Aorta (tissue), 5 donors: ENCODE data around the gene C6orf132. TPM values are rescaled to one million over a fixed set of nuclear protein-coding genes. Genes with fewer than 3 reads are reported as not detected.
"Not testable (repeated sequence)": the region's sequence is repeated elsewhere in the genome, so short reads cannot be mapped to it uniquely, and the experiment has no call there.

Experiments used
- ATAC-seq: fragments of 200-7000 bp; cut with Tn5 transposase; one replicate; pipeline ENCODE4 v1.9.1; 2022; ENCODE audit warnings: moderate library complexity; ENCODE audit not compliant: low FRiP score
- DNase-seq, 2 donors: peaks; one replicate each; pipeline ENCODE4 v3.0.0-alpha.2; 2020
- H3K27ac ChIP-seq, 2 donors: one replicate each; pipeline ENCODE4 v1.5.1; 2013; ENCODE audit warnings: low read length in 2 of 2, mild to moderate bottlenecking in 2 of 2, moderate library complexity in 2 of 2, control low read depth in 1 of 2, inconsistent platforms in 1 of 2, low read depth in 1 of 2
- H3K27me3 ChIP-seq, 2 donors: one replicate each; pipeline ENCODE4 v1.6.1; 2013; ENCODE audit warnings: control low read depth in 1 of 2, low read length in 1 of 2, mild to moderate bottlenecking in 1 of 2, moderate library complexity in 1 of 2; ENCODE audit not compliant: insufficient read depth in 2 of 2, control insufficient read depth in 1 of 2
- H3K36me3 ChIP-seq, 2 donors: one replicate each; pipeline ENCODE4 v1.6.1; 2013; ENCODE audit warnings: control low read depth in 1 of 2, low read length in 1 of 2, mild to moderate bottlenecking in 1 of 2; ENCODE audit not compliant: insufficient read depth in 2 of 2, control insufficient read depth in 1 of 2
- H3K4me1 ChIP-seq, 2 donors: one replicate each; pipeline ENCODE4 v1.6.1; 2013; ENCODE audit warnings: low read length in 2 of 2, control low read depth in 1 of 2, mild to moderate bottlenecking in 1 of 2, moderate library complexity in 1 of 2; ENCODE audit not compliant: insufficient read depth in 2 of 2, control insufficient read depth in 1 of 2
- H3K4me3 ChIP-seq, 2 donors: one replicate each; pipeline ENCODE4 v1.5.1; 2013; ENCODE audit warnings: low read length in 2 of 2, control low read depth in 1 of 2, mild to moderate bottlenecking in 1 of 2
- H3K9me3 ChIP-seq: one replicate; pipeline ENCODE4 v1.6.1; 2013; ENCODE audit warnings: mild to moderate bottlenecking, low read length; ENCODE audit not compliant: control insufficient read depth
- WGBS, 2 donors: extraction: QIAGEN DNeasy Blood & Tissue Kit; methylation state at CpG; one replicate each; pipeline ENCODE4 v1.1.7; 2013; 5-methylcytosine and 5-hydroxymethylcytosine counted together
- intact Hi-C, 2 donors: fragments of 100-400 bp; cut with DNase I; formaldehyde crosslinking; loops; one replicate each; pipeline versions ENCODE4 v1.14.2 to v1.15.0; 2022
- polyA plus RNA-seq, 2 donors: library from polyadenylated mRNA; stranded (reverse); fragments of 200-250 nt; gene quantifications; one replicate each; pipeline ENCODE4 v1.2.3, GENCODE V29; 2013
- total RNA-seq, 2 donors: library from RNA; stranded (reverse); fragmentation: NEBNext Ultra II Directional; extraction: Animal tissue kit (Norgen Biotek cat#: 25700); gene quantifications; one replicate each; pipeline ENCODE4 v1.2.1, GENCODE V29; 2021
- donor health status: healthy with polysubstance abuse.
- donor health status: Bipolar disorder and iron deficiency.
- donor health status: DM: no; HTN: no; CAD: no.
- donor health status: DM: no; HTN: no; CAD: no.
- donor health status: DM: yes; HTN: yes; CAD: no.

C6orf132 gene
- total and polyA plus RNA-seq, 4 donors = 0.51 to 30.7 (median 2.4) TPM

DNA sequence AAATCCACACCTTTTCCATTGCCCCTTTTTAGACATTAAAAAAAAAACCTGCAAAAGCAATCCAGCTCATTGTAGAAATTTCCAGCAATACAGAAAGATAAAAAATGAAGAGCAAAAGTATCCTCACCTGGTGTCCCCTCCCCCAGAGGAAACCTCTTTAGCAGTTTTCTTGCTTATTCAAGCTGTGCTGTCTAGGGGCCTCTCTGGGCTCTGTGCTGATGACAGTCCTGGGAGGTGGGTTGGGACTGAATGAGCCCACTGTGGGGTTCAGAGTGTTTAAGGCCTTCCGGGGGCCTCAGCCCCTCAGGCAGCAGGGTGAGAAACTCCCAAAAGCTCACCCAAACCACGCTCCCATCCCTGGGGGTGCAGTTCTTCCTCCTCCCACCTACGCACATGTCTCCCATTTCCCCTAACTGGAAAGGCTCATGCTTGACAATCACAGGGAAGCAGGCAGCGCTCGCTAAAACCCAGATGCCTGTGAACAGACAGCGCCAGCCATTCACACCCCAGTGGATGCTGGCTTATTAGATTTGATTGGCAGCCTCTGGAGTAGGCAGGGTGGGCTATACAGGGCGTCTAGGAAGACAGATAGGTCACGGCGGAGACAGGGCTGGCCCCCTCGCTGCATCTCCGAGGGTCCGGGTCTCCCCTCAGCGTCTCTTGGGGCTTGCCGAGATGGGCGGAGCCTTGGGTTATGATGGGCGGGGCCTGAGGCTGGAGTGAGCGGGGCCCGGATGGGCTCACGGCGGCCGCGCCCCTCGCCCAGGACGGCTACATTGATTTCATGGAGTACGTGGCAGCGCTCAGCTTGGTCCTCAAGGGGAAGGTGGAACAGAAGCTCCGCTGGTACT is 35.3 kb upstream of the C6orf132 start:
- WGBS, 2 donors = 14 to 17% methylated on average over 27 of the region's 27 CpGs
- Histone ChIP-seq H3K27me3 (no peaks in the 10 kb centered on the region), H3K36me3 (no peaks in the 10 kb centered on the region), H3K4me1 (no peaks in the 10 kb centered on the region), H3K4me3 (no peak overlapping the region), H3K9me3 (no peaks in the 10 kb centered on the region), H3K27ac (no peak overlapping the region)
- intact Hi-C loops = no loop called here
- peak in 1 of 2 donors; percentile 68 for DNase-seq
- no peak for ATAC-seq

DNA sequence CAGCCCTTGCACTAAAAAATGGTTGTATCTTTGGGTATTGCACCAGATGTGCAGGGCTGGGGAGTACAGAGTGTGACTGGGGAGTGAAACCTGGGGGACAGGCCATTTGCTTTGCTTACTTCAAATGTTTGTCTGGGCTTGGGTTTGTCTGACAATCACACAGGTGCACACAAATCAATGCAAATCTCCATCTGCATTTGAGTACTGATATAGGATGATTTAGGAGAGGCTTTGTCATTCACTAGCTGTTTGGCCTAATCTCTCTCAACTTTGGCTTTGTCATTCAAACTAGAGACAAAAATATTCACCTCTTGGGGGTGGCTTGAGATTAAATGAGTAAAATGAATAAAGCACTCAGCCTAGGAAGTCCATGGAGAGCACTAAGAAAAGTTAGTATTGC is 34.6 kb upstream of the C6orf132 start:
- Histone ChIP-seq H3K9me3 (no peaks in the 10 kb centered on the region), H3K27me3 (no peaks in the 10 kb centered on the region), H3K36me3 (no peaks in the 10 kb centered on the region), H3K27ac (no peak overlapping the region), H3K4me3 (no peak overlapping the region), H3K4me1 (no peaks in the 10 kb centered on the region)
- DNase-seq (peak in 1 of 2 donors; percentile 3), ATAC-seq (no peak)
- intact Hi-C loops = no loop called here

DNA sequence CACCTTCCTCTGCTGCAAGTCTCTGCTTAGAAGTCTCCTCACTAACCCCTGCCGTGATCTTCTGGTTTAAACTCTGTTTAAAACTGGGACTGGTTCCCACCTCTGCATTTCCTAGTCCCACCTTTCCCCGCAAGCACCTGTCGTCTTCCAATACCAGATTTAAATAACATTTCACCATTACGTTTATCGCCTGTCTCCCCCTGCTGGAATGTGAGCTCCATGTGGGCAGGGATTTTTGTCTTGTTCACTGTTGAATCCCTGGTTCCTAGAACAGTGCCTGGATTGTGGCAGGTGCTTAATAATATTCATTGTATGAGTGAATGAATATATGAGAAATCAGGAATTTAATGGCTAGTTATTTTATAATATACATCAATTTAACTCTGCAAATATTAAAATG is 33.4 kb upstream of the C6orf132 start:
- H3K9me3 ChIP-seq = no peaks in the 10 kb centered on the region
- no peaks in the 10 kb centered on the region for H3K4me1 ChIP-seq
- intact Hi-C loops = no loop called here
- ATAC-seq = no peak
- WGBS, 2 donors = 72% methylated on average over 5 of the region's 5 CpGs
- H3K27ac ChIP-seq = no peak overlapping the region
- H3K27me3 ChIP-seq = no peaks in the 10 kb centered on the region
- DNase-seq = no peak
- no peak overlapping the region for H3K4me3 ChIP-seq
- H3K36me3 ChIP-seq = no peaks in the 10 kb centered on the region

DNA sequence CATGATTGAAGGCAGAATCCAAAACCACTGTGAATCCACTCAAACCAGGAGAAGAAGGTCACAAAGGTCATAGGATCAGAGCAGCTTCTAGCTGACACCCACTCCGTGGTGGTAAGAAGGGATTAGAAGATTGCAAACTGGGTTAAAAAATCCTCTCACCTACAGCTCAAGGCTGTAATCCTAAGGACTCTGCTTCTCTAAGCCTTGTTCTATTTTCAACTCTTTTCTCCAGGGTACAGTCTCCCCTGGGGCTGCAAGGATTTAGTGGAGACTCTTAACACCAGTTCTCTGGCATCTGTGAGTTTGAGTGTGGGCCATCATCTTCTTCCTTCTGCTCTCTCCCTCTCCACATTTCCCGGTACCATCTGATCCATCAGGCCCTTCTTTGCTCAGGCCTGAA is 30.7 kb upstream of the C6orf132 start, which contains the start of gene GUCA1A:
GUCA1A (plus strand) TSS at position 264 of the 400 bp plus-strand sequence. CDS start 250 bp downstream, outside the sequence.
- H3K9me3 ChIP-seq = no peaks in the 10 kb centered on the region
- no peak within 1 kb of the TSS for H3K4me3 ChIP-seq
- no peak within 1 kb of the TSS for H3K27ac ChIP-seq
- intact Hi-C loops = no loop called here
- no peak for DNase-seq
- ATAC-seq = no peak
- no peaks in the 10 kb centered on the region for H3K36me3 ChIP-seq
- H3K27me3 ChIP-seq = no peaks in the 10 kb centered on the region
- H3K4me1 ChIP-seq = no peaks in the 10 kb centered on the region
- WGBS, 2 donors = 79 to 83% methylated on average over 2 of the region's 2 CpGs

DNA sequence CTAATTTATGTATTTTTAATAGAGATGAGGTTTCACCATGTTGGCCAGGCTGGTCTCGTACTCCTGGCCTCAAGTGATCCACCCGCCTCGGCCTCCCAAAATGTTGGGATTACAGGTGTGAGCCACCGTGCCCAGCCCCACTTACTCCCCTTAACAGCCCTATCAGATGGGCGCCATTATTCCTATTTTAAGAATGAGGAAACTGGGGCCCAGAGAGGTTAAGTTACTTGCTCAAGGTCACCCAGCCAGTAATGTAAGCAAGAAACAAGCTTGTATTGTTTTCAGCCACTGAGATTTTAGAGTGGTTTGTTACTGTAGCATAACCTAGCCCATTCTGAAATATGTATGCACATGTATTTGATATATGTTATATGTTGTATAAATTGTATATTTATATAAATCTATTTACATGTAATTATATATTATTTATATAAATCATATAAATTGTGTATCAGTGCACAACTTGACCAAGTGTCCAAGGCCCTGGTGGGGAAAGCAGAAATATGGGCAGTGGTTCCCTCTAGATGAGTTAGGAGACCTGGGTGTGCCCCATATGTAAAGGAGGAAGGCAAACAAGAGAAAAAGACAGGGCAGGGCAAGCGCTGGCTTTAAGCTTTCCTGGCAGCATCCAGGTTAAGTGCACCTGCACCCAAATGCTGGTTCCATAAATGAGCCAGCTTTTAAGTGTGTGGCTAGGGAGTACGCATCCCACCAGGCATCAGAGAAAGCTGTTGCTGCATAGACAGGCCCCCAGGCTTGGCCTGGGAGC is 29.6 kb upstream of the C6orf132 start:
- WGBS, 2 donors = 93 to 96% methylated on average over 7 of the region's 7 CpGs
- Histone ChIP-seq H3K36me3 (no peaks in the 10 kb centered on the region), H3K4me3 (no peak overlapping the region), H3K27ac (no peak overlapping the region), H3K9me3 (no peaks in the 10 kb centered on the region), H3K27me3 (no peaks in the 10 kb centered on the region), H3K4me1 (no peaks in the 10 kb centered on the region)
- ATAC-seq (no peak), DNase-seq (no peak)
- intact Hi-C loops = no loop called here

DNA sequence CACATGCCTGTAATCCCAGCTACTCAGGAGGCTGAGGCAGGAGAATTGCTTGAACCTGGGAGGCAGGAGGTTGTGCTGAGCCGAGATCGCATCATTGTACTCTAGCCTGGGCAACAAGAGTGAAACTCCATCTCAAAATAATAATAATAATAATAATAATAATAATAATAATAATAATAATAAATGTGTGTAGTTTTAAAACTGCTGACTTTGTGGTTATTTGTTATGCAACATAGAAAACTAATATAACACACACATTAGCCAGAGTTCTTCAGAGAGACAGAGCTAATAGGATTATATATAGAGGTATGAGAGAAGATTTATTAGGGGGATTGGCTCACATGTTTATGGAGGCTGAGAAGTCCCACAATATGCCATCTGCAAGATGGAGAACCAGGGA is 27.4 kb upstream of the C6orf132 start:
- 46 to 100% methylated on average over 2 of the region's 2 CpGs for WGBS, 2 donors
- intact Hi-C loops, H3K36me3 ChIP-seq, H3K4me3 ChIP-seq, ATAC-seq, H3K27ac ChIP-seq, H3K4me1 ChIP-seq, DNase-seq, H3K27me3 ChIP-seq, H3K9me3 ChIP-seq: not testable (repeated sequence)

DNA sequence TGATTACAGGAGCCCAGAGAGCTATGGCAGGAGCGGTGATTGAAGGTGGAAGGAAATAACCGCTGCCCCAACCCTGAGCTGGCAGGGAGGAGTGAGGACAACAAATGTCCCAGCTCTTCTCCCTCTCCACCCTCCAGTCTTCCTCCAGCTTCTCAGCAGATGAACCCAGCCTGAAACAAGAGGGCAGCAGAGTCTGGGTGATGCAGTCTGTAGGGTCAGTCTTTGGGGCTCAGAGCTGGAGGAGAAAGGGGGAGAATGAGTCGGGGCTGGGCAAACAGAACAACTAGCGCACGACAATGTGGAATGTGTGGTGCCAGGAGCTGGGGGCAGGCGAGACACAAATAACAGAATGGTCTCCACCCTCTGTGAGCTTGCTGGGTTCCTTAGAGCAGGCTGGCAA is 26.2 kb upstream of the C6orf132 start:
- 71 to 80% methylated on average over 6 of the region's 6 CpGs for whole genome bisulfite sequencing, 2 donors
- ATAC-seq = no peak

DNA sequence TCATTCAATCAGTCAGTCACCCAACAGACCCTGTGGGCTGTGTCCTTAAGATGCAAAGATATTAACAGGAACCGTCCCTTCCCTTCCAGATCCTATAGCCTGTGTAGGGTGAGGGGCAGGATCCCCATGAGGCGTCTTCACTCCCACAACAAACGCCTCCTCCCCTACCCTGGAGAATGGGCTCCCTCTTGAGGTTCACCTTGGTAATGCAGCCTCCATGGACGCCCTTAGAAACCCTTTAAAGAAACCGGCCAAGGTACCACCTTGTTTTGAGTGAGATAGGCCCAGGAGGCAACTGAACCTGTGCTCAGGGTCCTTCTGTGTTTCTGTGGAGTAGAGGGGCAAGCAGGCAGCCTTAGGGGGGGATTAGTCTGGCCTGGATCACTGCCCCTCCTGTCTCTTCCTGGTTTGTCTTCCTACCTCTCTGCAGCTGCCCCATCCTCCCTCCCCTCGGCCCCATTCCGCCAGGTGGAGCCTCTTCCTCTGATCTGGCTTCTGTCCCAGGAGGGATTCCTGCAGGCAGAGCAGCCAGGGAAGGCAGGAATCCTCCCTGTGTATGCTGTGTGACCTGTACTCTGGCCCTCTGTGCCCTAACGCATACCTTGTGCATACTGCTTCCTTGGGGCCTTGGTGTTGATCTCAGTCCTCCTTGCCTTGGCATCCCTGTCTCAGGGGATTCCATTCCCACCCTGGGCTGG is 24.2 kb upstream of the C6orf132 start:
- no peaks in the 10 kb centered on the region for H3K27me3 ChIP-seq
- no peaks in the 10 kb centered on the region for H3K9me3 ChIP-seq
- peak in 1 of 2 donors; percentile 60 for DNase-seq
- no peaks in the 10 kb centered on the region for H3K4me1 ChIP-seq
- H3K27ac ChIP-seq = no peak overlapping the region
- intact Hi-C loops = loop anchor here (2.0 kb wide), 1 partner anchor 92 kb away; no protein-coding TSS in a partner anchor
- no peak overlapping the region for H3K4me3 ChIP-seq
- 13 to 14% methylated on average over 8 of the region's 8 CpGs for WGBS, 2 donors
- no peaks in the 10 kb centered on the region for H3K36me3 ChIP-seq
- ATAC-seq = peak; percentile 82

More for the DNA sequence above, 26.2 kb upstream of the C6orf132 start:
- H3K27ac ChIP-seq = no peak overlapping the region
- intact Hi-C loops = no loop called here
- no peaks in the 10 kb centered on the region for H3K9me3 ChIP-seq
- no peak for DNase-seq
- H3K27me3 ChIP-seq = no peaks in the 10 kb centered on the region
- no peaks in the 10 kb centered on the region for H3K36me3 ChIP-seq
- H3K4me3 ChIP-seq = no peak overlapping the region
- no peaks in the 10 kb centered on the region for H3K4me1 ChIP-seq
